ENCODE measurements around the gene IFT88.

IFT88 gene

GRCh38 chr13:20565115-20565736, 1.7 kb upstream of the IFT88 start:
- DNase-seq, result no peak

- no peak for DNase-seq
These were observed 474 bp upstream of the IFT88 start for GRCh38 chr13:20566468-20566897.

- no peak for DNase-seq
These were observed 1.0 kb downstream of the IFT88 start for GRCh38 chr13:20567881-20568528.

GRCh38 chr13:20570517-20570916, 3.6 kb downstream of the IFT88 start:
- DNase-seq, result no peak

GRCh38 chr13:20571676-20572075, 4.7 kb downstream of the IFT88 start:
- DNase-seq, result no peak

GRCh38 chr13:20573186-20573585, 6.2 kb downstream of the IFT88 start:
- no peak for DNase-seq

- no peak for DNase-seq
These were observed 6.7 kb downstream of the IFT88 start for GRCh38 chr13:20573636-20574035.

- DNase-seq, result no peak
These were observed 12.2 kb downstream of the IFT88 start for GRCh38 chr13:20579191-20579590.

GRCh38 chr13:20580257-20580656, 13.3 kb downstream of the IFT88 start:
- DNase-seq, result no peak

GRCh38 chr13:20582026-20582425, 15.1 kb downstream of the IFT88 start:
- DNase-seq, result no peak

- DNase-seq, result no peak
These were observed 16.9 kb downstream of the IFT88 start for GRCh38 chr13:20583803-20584293.

GRCh38 chr13:20585371-20585770, 18.4 kb downstream of the IFT88 start:
- no peak for DNase-seq

GRCh38 chr13:20588529-20589110, 21.7 kb downstream of the IFT88 start:
- DNase-seq, result no peak

GRCh38 chr13:20590561-20590960, 23.6 kb downstream of the IFT88 start:
- DNase-seq, result no peak

GRCh38 chr13:20592606-20593005, 25.6 kb downstream of the IFT88 start:
- DNase-seq, result no peak

GRCh38 chr13:20594280-20594679, 27.3 kb downstream of the IFT88 start:
- no peak for DNase-seq

- DNase-seq, result no peak
These were observed 40.1 kb downstream of the IFT88 start for GRCh38 chr13:20607015-20607414.

GRCh38 chr13:20608438-20609020, 41.6 kb downstream of the IFT88 start:
- DNase-seq, result no peak

GRCh38 chr13:20609145-20609544, 42.2 kb downstream of the IFT88 start:
- DNase-seq, result no peak

GRCh38 chr13:20610006-20610405, 43.0 kb downstream of the IFT88 start:
- no peak for DNase-seq

- no peak for DNase-seq
These were observed 49.3 kb downstream of the IFT88 start for GRCh38 chr13:20616059-20616797.

GRCh38 chr13:20623000-20623399, 56.0 kb downstream of the IFT88 start:
- no peak for DNase-seq

GRCh38 chr13:20624213-20624612, 57.3 kb downstream of the IFT88 start:
- DNase-seq, result no peak

Measured in bone marrow (tissue), 2 donors.